Neural progenitor cell (in vitro differentiated cells): ENCODE data around the gene ARHGAP4. TPM values are rescaled to one million over a fixed set of nuclear protein-coding genes. Genes with fewer than 3 reads are reported as not detected.

Experiments
- DNase-seq: peaks from one replicate; pipeline ENCODE4 v3.0.0-alpha.2; 2016; ENCODE audit warnings: low spot score
- H2AFZ ChIP-seq: fragments of 200-600 bp; sonication (generic); replicated peaks from 2 replicates; pipeline ENCODE4 v1.6.1; 2016; ENCODE audit warnings: antibody characterized with exemption
- H3F3A ChIP-seq: fragments of 200-600 bp; sonication (generic); 2 replicates; pipeline ENCODE4 v1.6.1; 2016; ENCODE audit warnings: antibody characterized with exemption, low read depth
- H3K27ac ChIP-seq: fragments of 200-600 bp; sonication (generic); 2 replicates; pipeline ENCODE4 v1.5.1; 2016; ENCODE audit warnings: mild to moderate bottlenecking
- H3K27me3 ChIP-seq: fragments of 200-600 bp; sonication (generic); 2 replicates; pipeline ENCODE4 v1.6.1; 2016; ENCODE audit warnings: mild to moderate bottlenecking, moderate library complexity
- H3K36me3 ChIP-seq: fragments of 200-600 bp; sonication (generic); 2 replicates; pipeline ENCODE4 v1.5.1; 2016
- H3K4me1 ChIP-seq: fragments of 200-600 bp; sonication (generic); 2 replicates; pipeline ENCODE4 v1.6.1; 2016; ENCODE audit warnings: mixed run types
- H3K4me2 ChIP-seq: fragments of 200-600 bp; sonication (generic); 2 replicates; pipeline ENCODE4 v1.6.1; 2016
- H3K4me3 ChIP-seq: fragments of 200-600 bp; sonication (generic); 2 replicates; pipeline ENCODE4 v1.5.1; 2016
- H3K79me2 ChIP-seq: fragments of 200-600 bp; sonication (generic); 2 replicates; pipeline ENCODE4 v1.6.1; 2016; ENCODE audit warnings: low read depth
- H3K9ac ChIP-seq: fragments of 200-600 bp; sonication (generic); 2 replicates; pipeline ENCODE4 v1.6.1; 2016
- H3K9me3 ChIP-seq: fragments of 200-600 bp; sonication (generic); 2 replicates; pipeline ENCODE4 v1.5.1; 2016; ENCODE audit warnings: low read depth
- H4K20me1 ChIP-seq: fragments of 200-600 bp; sonication (generic); 2 replicates; pipeline ENCODE4 v1.6.1; 2016; ENCODE audit warnings: low read depth
- H3K27ac Mint-ChIP-seq: 3 replicates; pipeline ENCODE4 v1.8.0; 2021; ENCODE audit warnings: mixed read lengths
- H3K27me3 Mint-ChIP-seq: 2 replicates; pipeline ENCODE4 v1.8.0; 2022; ENCODE audit warnings: low read depth, mild to moderate bottlenecking, inconsistent platforms, moderate library complexity, mixed read lengths; ENCODE audit not compliant: insufficient read depth
- H3K36me3 Mint-ChIP-seq: 3 replicates; pipeline ENCODE4 v1.8.0; 2021; ENCODE audit warnings: mixed read lengths
- H3K4me1 Mint-ChIP-seq: 3 replicates; pipeline ENCODE4 v1.8.0; 2021; ENCODE audit warnings: mixed read lengths
- H3K4me3 Mint-ChIP-seq: 3 replicates; pipeline ENCODE4 v1.8.0; 2021; ENCODE audit warnings: mild to moderate bottlenecking, moderate library complexity, mixed read lengths
- H3K9me3 Mint-ChIP-seq: 3 replicates; pipeline ENCODE4 v1.8.0; 2020; ENCODE audit warnings: mixed read lengths
- CTCF ChIP-seq: fragments of 200-600 bp; sonication (generic); IDR thresholded peaks from 2 replicates; pipeline ENCODE4 v1.5.1; 2017; ENCODE audit warnings: antibody characterized with exemption, mild to moderate bottlenecking
- EZH2 ChIP-seq: fragments of 200-600 bp; sonication (generic); IDR thresholded peaks from 2 replicates; pipeline ENCODE4 v1.6.1; 2017; ENCODE audit warnings: antibody characterized with exemption, mild to moderate bottlenecking, moderate library complexity
- EZH2phosphoT487 ChIP-seq: fragments of 200-600 bp; sonication (generic); IDR thresholded peaks from 2 replicates; pipeline ENCODE4 v1.6.1; 2017; ENCODE audit warnings: antibody characterized with exemption
- total RNA-seq: library from RNA; depleted of rRNA; stranded (reverse); fragments of >200 nt; gene quantifications from 2 replicates; pipeline ENCODE4 v1.2.3, GENCODE V29; 2015; ENCODE audit warnings: low replicate concordance

Gene ARHGAP4
- total RNA-seq, 1 donor from 2014 or later: 5.1 TPM

DNA sequence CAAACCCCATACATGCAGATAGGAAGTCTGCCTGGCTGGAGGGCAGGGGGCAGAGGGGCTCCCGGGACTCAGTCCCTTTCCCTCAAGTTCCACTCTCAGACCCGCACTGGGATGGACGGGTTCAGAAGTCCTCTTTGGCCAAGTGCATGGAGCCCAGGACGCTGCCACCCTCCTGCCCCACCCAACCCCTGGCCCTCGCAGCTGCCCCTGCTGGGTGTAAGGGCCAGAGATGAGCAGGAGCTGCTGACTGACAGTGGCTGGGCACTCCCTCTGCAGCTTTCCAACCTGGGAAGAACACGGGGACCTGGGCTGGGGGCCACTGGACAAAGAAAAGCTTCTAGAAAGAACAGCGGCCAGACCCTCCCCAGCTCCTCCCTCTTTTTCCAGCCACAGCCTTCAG is 43.5 kb downstream of the ARHGAP4 start:
- Histone ChIP-seq H3F3A (peaks cover 11% of the 10 kb centered on the region), H3K79me2 (no peaks in the 10 kb centered on the region), H3K9ac (no peak overlapping the region), H2AFZ (no peak overlapping the region), H4K20me1 (no peaks in the 10 kb centered on the region), H3K27ac (no peak overlapping the region), H3K36me3 (no peaks in the 10 kb centered on the region), H3K9me3 (no peaks in the 10 kb centered on the region), H3K4me3 (no peak overlapping the region), H3K4me1 (peaks cover 17% of the 10 kb centered on the region), H3K27me3 (peaks cover 41% of the 10 kb centered on the region), H3K4me2 (no peak overlapping the region)
- Mint-ChIP-seq H3K4me1 (peaks cover 40% of the 10 kb centered on the region), H3K27me3 (peaks cover 22% of the 10 kb centered on the region), H3K36me3 (peaks cover 2% of the 10 kb centered on the region), H3K4me3 (peak overlapping the region; percentile 63), H3K27ac (no peak overlapping the region), H3K9me3 (peaks cover 23% of the 10 kb centered on the region)
- no peak for DNase-seq
- TF ChIP-seq EZH2phosphoT487 (no peak), EZH2 (no peak), CTCF (no peak)

GRCh38 chrX:153882086-153882498 is 44.0 kb downstream of the ARHGAP4 start:
- TF ChIP-seq EZH2phosphoT487: no peak
- no peak for TF ChIP-seq CTCF
- no peak for TF ChIP-seq EZH2
- H3K79me2 ChIP-seq: no peaks in the 10 kb centered on the region
- no peak overlapping the region for H3K27ac ChIP-seq
- H3K36me3 ChIP-seq: no peaks in the 10 kb centered on the region
- H2AFZ ChIP-seq: no peak overlapping the region
- H3K4me3 ChIP-seq: no peak overlapping the region
- peaks cover 36% of the 10 kb centered on the region for H3K27me3 ChIP-seq
- Mint-ChIP-seq H3K27ac (no peak overlapping the region), H3K36me3 (peaks cover 2% of the 10 kb centered on the region), H3K27me3 (peaks cover 22% of the 10 kb centered on the region), H3K4me1 (peaks cover 40% of the 10 kb centered on the region), H3K4me3 (peak overlapping the region; percentile 63), H3K9me3 (peaks cover 19% of the 10 kb centered on the region)
- no peak overlapping the region for H3K9ac ChIP-seq
- peaks cover 17% of the 10 kb centered on the region for H3K4me1 ChIP-seq
- no peak overlapping the region for H3K4me2 ChIP-seq
- DNase-seq: no peak
- H3F3A ChIP-seq: peaks cover 11% of the 10 kb centered on the region
- no peaks in the 10 kb centered on the region for H4K20me1 ChIP-seq
- no peaks in the 10 kb centered on the region for H3K9me3 ChIP-seq

- Histone ChIP-seq H3K4me3 (no peak overlapping the region), H3F3A (peaks cover 11% of the 10 kb centered on the region), H3K4me2 (no peak overlapping the region), H3K9ac (no peak overlapping the region), H3K4me1 (peaks cover 17% of the 10 kb centered on the region), H2AFZ (no peak overlapping the region), H3K27me3 (peaks cover 28% of the 10 kb centered on the region), H3K36me3 (no peaks in the 10 kb centered on the region), H3K79me2 (no peaks in the 10 kb centered on the region), H3K9me3 (no peaks in the 10 kb centered on the region), H4K20me1 (no peaks in the 10 kb centered on the region), H3K27ac (no peak overlapping the region)
- peaks cover 21% of the 10 kb centered on the region for H3K27me3 Mint-ChIP-seq
- H3K36me3 Mint-ChIP-seq: peaks cover 2% of the 10 kb centered on the region
- TF ChIP-seq EZH2phosphoT487: no peak
- no peak for TF ChIP-seq CTCF
- no peak for TF ChIP-seq EZH2
- peaks cover 40% of the 10 kb centered on the region for H3K4me1 Mint-ChIP-seq
- H3K4me3 Mint-ChIP-seq: no peak overlapping the region
- H3K9me3 Mint-ChIP-seq: peaks cover 21% of the 10 kb centered on the region
- H3K27ac Mint-ChIP-seq: no peak overlapping the region
- no peak for DNase-seq
Observed at GRCh38 chrX:153881281-153881680, 44.8 kb downstream of the ARHGAP4 start.

GRCh38 chrX:153880440-153880815 is 45.6 kb downstream of the ARHGAP4 start:
- peaks cover 17% of the 10 kb centered on the region for H3K4me1 ChIP-seq
- TF ChIP-seq CTCF (no peak), EZH2 (no peak), EZH2phosphoT487 (no peak)
- no peak overlapping the region for H3K4me2 ChIP-seq
- DNase-seq: no peak
- H3K9me3 Mint-ChIP-seq: peaks cover 24% of the 10 kb centered on the region
- H3K9ac ChIP-seq: no peak overlapping the region
- H3K27ac Mint-ChIP-seq: no peak overlapping the region
- peaks cover 43% of the 10 kb centered on the region for H3K4me1 Mint-ChIP-seq
- no peak overlapping the region for H3K4me3 ChIP-seq
- no peak overlapping the region for H2AFZ ChIP-seq
- H3K9me3 ChIP-seq: no peaks in the 10 kb centered on the region
- no peaks in the 10 kb centered on the region for H3K36me3 ChIP-seq
- no peak overlapping the region for H3K27ac ChIP-seq
- H3F3A ChIP-seq: peaks cover 11% of the 10 kb centered on the region
- no peaks in the 10 kb centered on the region for H4K20me1 ChIP-seq
- H3K36me3 Mint-ChIP-seq: peaks cover 2% of the 10 kb centered on the region
- peaks cover 22% of the 10 kb centered on the region for H3K27me3 Mint-ChIP-seq
- H3K79me2 ChIP-seq: no peaks in the 10 kb centered on the region
- H3K4me3 Mint-ChIP-seq: no peak overlapping the region
- H3K27me3 ChIP-seq: peaks cover 21% of the 10 kb centered on the region
